ENCODE data around the gene CASK.

CASK gene

DNA sequence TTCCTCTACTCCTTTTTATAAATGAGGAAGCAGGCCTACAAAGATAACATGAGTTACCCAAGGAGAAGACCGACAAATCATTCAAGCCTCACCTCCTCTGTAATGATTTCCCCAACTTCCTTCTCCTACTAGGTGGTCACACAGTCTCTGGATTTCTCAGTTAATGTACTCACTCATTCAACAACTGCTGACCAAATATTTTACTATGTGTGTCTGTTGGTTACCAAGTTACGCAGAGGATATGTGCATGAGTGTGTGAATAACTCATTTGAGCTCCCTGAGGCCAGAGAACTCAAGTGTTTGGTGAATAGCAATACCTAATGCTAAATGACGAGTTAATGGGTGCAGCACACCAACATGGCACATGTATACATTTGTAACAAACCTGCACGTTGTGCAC is 10.4 kb downstream of the CASK start:
- DNase-seq (ENCODE audit: low read depth in 2 of 2), result no peak
- TF ChIP-seq, protein P1, sequence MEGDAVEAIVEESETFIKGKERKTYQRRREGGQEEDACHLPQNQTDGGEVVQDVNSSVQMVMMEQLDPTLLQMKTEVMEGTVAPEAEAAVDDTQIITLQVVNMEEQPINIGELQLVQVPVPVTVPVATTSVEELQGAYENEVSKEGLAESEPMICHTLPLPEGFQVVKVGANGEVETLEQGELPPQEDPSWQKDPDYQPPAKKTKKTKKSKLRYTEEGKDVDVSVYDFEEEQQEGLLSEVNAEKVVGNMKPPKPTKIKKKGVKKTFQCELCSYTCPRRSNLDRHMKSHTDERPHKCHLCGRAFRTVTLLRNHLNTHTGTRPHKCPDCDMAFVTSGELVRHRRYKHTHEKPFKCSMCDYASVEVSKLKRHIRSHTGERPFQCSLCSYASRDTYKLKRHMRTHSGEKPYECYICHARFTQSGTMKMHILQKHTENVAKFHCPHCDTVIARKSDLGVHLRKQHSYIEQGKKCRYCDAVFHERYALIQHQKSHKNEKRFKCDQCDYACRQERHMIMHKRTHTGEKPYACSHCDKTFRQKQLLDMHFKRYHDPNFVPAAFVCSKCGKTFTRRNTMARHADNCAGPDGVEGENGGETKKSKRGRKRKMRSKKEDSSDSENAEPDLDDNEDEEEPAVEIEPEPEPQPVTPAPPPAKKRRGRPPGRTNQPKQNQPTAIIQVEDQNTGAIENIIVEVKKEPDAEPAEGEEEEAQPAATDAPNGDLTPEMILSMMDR (IDR thresholded peaks at IDR 0.05; ENCODE audit: low read depth, low read length), result no peak
- H3K4me3 ChIP-seq (replicated peaks in 1 of 2; ENCODE audit: low read depth in 2 of 2, low read length in 2 of 2), result no peak overlapping the region

DNA sequence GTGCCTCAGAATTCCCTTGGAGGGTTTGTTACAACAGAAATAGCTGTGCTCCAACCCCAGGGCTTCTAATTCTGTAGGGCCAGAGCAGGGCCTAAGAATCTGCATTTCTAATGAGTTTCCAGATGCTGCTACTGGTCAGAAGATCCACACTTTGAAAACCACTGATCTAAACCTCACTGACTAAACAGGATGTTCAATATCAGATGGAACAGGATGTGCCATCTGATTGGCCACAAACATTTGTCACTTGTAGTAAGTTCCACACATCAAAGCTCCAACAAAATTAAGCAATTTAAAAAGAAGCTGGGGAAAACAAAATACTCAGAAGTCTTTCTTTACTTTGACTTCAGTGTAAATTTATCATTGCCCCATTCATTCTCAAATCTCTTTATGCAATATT is 14.3 kb downstream of the CASK start:
- TF ChIP-seq, protein P1 (IDR thresholded peaks at IDR 0.05; ENCODE audit: low read depth, low read length), result no peak
- no peak for DNase-seq (ENCODE audit: low read depth in 2 of 2)
- H3K4me3 ChIP-seq (replicated peaks in 1 of 2; ENCODE audit: low read depth in 2 of 2, low read length in 2 of 2), result no peak overlapping the region

DNA sequence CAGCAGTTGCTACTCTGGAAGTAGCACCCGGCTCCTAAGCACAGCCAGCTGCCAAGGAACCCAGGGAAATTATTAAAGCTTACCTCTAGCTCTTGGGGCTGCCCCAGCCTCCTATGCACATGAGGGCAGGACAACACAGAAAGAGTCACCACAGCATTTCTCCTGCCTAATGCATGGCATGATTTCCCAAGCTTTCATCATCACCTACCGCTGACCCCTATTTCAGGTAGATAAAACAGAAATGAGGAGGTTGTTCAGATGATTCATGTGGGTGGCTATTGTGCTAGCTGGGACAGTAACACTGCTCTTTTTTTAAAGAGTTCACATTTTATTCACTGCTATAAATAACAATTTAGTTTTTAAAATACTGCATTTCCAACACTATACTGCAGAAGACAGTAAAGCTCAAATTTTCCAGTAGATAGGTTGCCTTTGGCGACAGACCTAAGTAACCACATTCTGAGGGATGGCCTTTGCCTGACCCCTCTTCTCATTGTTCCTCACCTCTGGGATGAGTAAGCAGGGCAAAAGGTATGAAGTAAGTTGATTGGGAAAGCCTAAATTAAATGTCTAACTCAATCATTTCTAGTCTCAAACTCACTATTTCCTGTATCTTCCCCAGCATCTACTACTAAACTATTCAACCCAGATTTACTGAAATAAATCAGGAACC is 16.7 kb downstream of the CASK start:
- DNase-seq (ENCODE audit: low read depth in 2 of 2), result peak in 1 of 2 donors; percentile 36
- H3K4me3 ChIP-seq (replicated peaks in 1 of 2; ENCODE audit: low read depth in 2 of 2, low read length in 2 of 2), result no peak overlapping the region
- TF ChIP-seq, protein P1 (IDR thresholded peaks at IDR 0.05; ENCODE audit: low read depth, low read length), result no peak

DNA sequence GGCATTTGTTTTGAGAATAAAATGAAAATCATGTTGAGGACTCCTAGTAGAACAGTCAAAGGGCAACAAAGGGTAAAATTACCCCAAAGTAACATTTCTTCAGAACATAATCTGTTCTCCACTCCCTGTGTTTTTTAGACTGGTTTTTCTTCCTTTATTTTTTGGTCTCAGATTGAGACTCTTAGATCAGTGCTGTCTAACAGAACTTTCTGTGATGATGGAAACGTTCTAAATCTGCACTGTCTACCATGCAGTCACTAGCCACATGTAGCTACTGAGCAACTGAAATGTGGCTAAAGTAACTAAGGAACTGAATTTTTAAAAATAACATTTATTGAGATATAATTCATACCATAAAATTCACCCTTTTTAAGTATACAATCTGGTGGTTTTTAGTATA is 19.8 kb downstream of the CASK start:
- no peak overlapping the region for H3K4me3 ChIP-seq (replicated peaks in 1 of 2; ENCODE audit: low read depth in 2 of 2, low read length in 2 of 2)
- DNase-seq (ENCODE audit: low read depth in 2 of 2), result no peak
- TF ChIP-seq, protein P1 (IDR thresholded peaks at IDR 0.05; ENCODE audit: low read depth, low read length), result no peak

DNA sequence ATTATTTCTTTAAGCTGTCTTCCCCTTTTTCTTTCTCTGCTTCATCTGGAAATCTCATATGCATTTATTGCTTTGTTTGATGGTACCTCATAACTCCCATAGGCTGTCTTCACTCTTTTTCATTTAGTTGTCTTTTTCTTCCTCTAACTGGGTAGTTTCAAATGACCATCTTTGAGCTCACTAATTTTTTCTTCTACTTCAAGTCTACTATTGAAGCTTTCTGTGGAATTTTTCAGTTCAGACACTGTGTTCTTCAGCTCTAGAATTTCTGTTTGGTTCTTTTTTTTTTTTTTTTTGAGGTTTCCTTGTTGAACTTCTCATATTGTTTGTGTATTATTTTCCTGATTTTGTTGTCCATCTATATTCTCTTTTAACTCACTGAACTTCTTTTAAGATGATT is 23.0 kb downstream of the CASK start:
- no peak overlapping the region for H3K4me3 ChIP-seq (replicated peaks in 1 of 2; ENCODE audit: low read depth in 2 of 2, low read length in 2 of 2)
- TF ChIP-seq, protein P1 (IDR thresholded peaks at IDR 0.05; ENCODE audit: low read depth, low read length), result no peak
- no peak for DNase-seq (ENCODE audit: low read depth in 2 of 2)

DNA sequence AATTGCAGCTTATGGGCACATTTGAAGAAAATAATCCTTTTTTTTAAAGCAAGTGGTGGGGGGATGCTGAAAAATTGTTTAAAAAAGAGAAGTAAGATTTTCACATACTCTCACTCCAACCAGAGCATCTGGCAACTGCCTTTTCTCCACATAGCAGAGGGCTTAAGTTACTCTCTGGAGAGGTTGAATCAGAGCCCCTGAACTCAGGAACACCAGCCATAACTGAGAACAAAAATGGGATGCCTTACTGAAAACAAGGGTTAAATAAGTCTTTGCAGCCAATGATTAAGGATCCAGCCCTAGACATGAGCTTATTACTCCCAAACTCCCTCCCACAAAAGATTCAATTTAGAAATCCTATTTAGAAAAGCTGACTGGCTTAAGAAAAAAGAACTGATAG is 27.5 kb downstream of the CASK start:
- peak in 1 of 2 donors; percentile 27 for DNase-seq (ENCODE audit: low read depth in 2 of 2)
- H3K4me3 ChIP-seq (replicated peaks in 1 of 2; ENCODE audit: low read depth in 2 of 2, low read length in 2 of 2), result no peak overlapping the region
- TF ChIP-seq, protein P1 (IDR thresholded peaks at IDR 0.05; ENCODE audit: low read depth, low read length), result no peak

DNA sequence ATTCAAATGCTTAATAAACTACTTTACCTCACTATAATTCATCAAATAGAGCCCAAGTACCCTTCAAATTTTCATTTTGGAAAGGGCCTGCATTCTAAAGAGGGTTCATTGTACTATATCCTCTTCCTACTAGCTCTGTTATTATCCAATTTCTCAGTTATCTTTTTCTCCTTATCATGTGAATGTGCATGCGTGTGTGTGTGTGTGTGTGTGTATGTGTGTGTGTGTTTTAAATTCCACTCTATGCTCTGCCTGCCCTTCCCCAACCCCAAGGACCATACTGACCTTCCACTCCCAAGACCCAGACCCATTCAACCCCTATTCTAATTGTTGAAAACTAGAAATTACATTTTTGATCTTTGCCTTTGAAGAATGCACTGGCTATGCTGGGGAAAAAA is 33.3 kb downstream of the CASK start:
- H3K4me3 ChIP-seq (replicated peaks in 1 of 2; ENCODE audit: low read depth in 2 of 2, low read length in 2 of 2), result no peak overlapping the region
- TF ChIP-seq, protein P1 (IDR thresholded peaks at IDR 0.05; ENCODE audit: low read depth, low read length), result no peak
- no peak for DNase-seq (ENCODE audit: low read depth in 2 of 2)

All from cardiac fibroblast (primary cell).